ENCODE measurements around the gene SNAI3.

SNAI3 gene

GRCh38 chr16:88703486-88704309 lies 17.4 kb upstream of the SNAI3 start:
- DNase-seq (ENCODE audit: low spot score): peak; percentile 47

GRCh38 chr16:88702371-88703210 lies 16.3 kb upstream of the SNAI3 start:
- no peak for DNase-seq (ENCODE audit: low spot score)

GRCh38 chr16:88701581-88702370 lies 15.5 kb upstream of the SNAI3 start:
- no peak for DNase-seq (ENCODE audit: low spot score)

GRCh38 chr16:88700636-88701482 lies 14.6 kb upstream of the SNAI3 start:
- peak; percentile 78 for DNase-seq (ENCODE audit: low spot score)

- no peak for DNase-seq (ENCODE audit: low spot score)
Observed at GRCh38 chr16:88700322-88700635, 14.0 kb upstream of the SNAI3 start.

- DNase-seq (ENCODE audit: low spot score): no peak
Observed at GRCh38 chr16:88699180-88699579, 12.9 kb upstream of the SNAI3 start.

- no peak for DNase-seq (ENCODE audit: low spot score)
Observed at GRCh38 chr16:88698646-88699045, 12.3 kb upstream of the SNAI3 start.

- DNase-seq (ENCODE audit: low spot score): no peak
Observed at GRCh38 chr16:88697831-88698615, 11.7 kb upstream of the SNAI3 start.

- no peak for DNase-seq (ENCODE audit: low spot score)
Observed at GRCh38 chr16:88697116-88697830, 11.0 kb upstream of the SNAI3 start.

- no peak for DNase-seq (ENCODE audit: low spot score)
Observed at GRCh38 chr16:88696441-88696840, 10.1 kb upstream of the SNAI3 start.

- DNase-seq (ENCODE audit: low spot score): no peak
Observed at GRCh38 chr16:88695753-88696152, 9.4 kb upstream of the SNAI3 start.

- no peak for DNase-seq (ENCODE audit: low spot score)
Observed at GRCh38 chr16:88695218-88695617, 8.9 kb upstream of the SNAI3 start.

- no peak for DNase-seq (ENCODE audit: low spot score)
Observed at GRCh38 chr16:88694221-88695087, 8.1 kb upstream of the SNAI3 start.

GRCh38 chr16:88693420-88694177 lies 7.3 kb upstream of the SNAI3 start:
- no peak for DNase-seq (ENCODE audit: low spot score)

- DNase-seq (ENCODE audit: low spot score): no peak
Observed at GRCh38 chr16:88692861-88693260, 6.6 kb upstream of the SNAI3 start.

GRCh38 chr16:88691924-88692560 lies 5.7 kb upstream of the SNAI3 start:
- no peak for DNase-seq (ENCODE audit: low spot score)

- no peak for DNase-seq (ENCODE audit: low spot score)
Observed at GRCh38 chr16:88691129-88691813, 5.0 kb upstream of the SNAI3 start.
